NCI-H2107 treated with DMSO at 0.1 percent for 48 hours (cell line): ENCODE results near the gene CREBBP.

Experiments used
- DNase-seq: peaks from one replicate; lab custom pipeline; 2025; ENCODE audit not compliant: unreplicated experiment; lab: John Stamatoyannopoulos, UW

The CREBBP gene

DNA sequence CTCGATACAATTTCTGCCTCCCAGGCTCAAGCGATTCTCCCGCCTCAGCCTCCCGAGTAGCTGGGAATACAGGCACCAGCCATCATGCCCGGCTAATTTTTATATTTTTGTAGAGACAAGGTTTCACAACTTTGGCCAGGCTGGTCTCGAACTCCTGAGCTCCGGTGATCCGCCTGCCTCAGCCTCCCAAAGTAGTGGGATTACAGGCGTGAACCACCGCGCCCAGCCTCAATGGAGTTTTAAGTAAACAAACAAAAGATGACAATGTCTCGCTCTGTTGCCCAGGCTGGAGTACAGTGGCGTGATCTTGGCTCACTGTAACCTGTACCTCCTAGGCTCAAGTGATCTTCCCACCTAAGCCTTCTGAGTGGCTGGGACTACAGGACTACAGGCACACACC is 110.6 kb downstream of the CREBBP start:
- no peak for DNase-seq

DNA sequence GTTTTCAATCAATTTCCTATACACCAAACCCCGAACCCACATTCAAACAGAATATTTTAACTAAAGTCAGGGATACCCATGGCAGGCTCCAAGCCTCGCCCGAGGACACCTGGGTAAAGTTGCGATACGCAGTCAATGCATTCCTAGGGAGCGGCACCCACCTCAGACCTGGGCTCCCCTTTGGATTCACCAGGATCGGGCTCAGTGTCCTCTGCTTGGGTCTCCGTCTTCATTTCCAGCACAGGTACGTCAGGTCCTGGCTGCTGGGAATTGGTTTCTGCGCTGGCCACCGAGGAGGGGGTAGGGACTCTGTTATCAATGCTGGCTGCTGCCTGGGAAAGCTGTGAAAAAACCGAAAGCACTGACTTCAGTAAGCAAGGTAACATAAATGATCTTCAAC is 111.5 kb downstream of the CREBBP start:
- DNase-seq = no peak

DNA sequence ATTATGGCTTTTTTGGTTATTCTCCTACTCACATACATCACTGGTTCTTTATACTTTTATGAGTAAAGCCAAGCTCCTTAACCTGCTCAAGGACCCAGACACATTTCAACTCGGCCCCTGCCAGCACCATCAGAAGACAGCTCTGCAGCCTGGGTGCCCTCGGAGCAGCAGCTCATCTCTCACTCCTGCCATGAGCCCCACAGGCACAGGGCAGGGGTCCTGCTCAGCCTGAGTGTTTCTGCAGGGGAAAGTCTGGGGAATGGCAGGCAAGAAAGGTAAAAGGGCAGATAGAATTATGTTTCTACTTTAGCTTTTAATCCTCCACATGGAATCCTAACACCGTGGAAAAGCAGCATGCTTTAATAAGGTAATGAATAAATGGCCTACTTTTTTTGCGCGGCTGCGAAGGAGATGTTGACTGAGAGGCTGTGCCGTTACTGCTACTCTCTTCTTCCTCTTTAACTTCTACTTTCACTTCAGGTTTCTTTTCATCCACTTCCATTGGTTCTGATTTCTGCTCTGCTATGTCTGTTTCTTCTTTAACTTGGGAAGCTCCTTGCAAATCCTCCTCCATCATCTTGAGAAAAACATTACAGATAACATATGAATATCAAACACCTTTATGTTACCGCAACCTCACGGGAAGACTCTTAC is 113.1 kb downstream of the CREBBP start:
- DNase-seq = no peak

DNA sequence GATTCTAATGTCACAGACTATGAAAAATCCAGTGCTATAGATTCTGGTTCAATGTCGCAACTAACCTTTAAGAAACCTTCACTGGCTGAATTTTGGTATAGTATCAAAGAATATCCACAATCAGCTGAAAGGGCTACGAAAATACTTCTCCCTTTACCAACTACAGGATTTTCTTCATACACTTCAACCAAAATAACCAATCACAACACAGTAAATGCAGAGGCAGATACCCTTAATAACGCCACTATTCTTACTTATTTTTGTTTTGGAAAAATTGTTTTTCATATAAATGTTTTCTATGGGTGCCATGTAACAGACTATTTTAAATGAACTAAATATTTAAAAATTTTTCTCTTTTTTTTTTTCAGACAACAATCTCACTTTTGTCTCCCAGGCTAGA is 114.3 kb downstream of the CREBBP start:
- DNase-seq = no peak

DNA sequence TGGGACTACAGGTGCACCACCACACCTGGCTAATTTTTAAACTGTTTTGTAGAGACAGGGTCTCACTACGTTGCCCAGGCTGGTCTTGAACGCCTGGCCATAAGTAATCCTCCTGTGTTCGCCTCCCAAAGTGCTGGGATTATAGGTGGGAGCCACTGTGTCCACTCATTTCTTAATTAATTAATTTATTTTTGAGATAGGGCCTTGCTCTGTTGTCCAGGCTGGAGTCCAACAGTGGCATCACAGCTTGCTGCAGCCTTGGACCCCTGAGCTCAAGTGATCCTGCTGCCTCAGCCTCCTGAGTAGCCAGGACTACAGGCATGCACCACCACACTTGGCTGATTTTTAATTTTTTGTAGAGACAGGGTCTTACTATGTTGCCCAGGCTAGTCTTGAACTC is 116.1 kb downstream of the CREBBP start:
- DNase-seq = no peak

DNA sequence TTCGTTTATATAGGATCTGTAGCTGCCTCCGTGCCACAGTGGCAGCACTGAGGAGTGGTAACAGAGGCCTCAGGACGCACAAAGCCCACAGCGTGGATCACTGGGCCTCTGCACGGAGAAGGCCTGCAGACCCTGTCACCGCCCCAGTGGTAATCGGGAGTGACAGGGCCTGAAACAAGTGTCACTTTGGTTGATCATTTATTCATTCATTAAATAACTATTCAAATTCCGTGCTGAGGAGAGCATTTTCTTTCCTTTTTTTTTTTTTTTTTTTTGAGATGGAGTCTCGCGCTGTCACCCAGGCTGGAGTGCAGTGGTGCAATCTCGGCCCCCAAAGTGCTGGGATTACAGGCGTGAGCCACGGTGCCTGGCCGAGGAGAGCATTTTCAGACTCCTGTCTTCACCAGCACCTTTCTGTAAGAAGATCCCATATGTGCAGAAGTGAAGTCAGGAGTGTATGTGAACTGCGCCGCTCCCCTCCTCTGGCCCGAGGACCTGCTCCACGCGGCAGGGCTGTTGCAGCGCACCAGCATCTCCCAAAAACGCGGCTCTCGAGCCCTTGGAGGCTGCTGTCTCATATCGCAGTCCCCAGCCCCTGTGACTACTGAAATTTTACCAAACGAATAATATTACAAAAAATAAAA is 118.3 kb downstream of the CREBBP start:
- no peak for DNase-seq

DNA sequence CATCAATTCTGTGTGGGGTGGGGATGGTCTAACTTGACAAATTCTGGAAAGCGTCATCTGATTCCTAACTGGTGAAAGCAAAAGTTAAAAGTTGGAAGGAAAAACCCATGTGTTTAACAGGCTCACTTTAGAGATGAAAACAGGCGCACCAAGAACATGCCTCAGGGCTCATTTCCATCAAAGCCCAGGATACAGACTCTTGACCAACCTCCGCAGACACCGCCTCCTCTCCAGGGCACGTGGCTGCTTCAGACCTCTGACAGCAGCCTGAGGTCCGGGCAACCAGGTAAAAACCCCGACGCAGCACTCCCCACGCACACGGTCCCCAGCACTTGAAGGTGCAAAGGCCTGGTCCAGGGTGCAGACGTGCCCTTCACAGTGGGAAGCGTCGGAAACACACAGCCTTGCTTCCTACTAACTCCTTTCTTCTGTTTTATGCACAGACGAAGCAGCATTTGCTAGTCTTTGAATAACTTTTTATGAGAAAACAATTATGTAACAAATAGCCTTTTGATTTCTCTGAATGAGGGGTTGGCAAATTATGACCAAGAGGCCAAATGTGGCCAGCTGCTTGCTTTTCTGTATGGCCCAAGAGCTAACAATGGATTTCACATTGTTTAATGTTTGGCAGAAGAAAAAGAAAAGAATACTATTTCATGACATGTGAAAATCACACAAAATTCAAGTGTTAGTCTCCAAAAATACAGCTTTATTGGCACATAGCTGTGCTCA is 119.0 kb downstream of the CREBBP start:
- DNase-seq = no peak

DNA sequence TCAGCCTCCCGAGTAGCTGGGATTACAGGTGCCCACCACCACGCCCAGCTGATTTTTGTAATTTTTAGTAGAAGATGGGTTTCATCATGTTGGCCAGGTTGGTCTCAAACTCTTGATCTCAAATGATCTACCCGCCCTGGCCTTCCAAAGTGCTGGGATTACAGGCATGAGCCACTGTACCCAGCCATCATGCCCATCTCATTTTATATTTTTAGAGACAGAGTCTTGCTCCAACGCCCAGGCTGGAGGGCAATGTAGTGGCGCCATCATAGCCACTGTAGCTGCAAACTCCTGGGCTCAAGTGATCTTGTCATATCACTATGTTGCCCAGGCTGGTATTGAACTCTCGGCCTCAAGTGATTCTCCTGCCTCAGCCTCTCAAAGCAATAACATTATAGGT is 120.0 kb downstream of the CREBBP start:
- DNase-seq = no peak

DNA sequence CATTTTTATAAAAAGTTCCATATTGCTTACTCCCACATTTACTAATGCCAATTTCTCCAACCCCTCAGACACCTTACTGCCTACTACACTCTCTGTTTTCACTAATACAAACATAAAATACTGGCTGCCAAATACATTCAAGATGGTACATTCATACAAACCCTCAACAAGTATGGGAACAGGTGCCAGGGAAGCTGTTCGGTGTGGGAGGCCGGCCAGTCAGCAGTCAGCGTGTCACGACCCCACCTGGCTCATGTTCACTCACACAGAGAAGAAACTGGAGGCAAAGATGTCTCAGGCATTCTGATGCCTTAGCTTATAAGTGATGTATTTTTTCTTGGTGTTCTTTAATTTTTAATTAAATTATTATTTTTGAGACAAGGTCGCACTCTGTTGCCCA is 120.8 kb downstream of the CREBBP start:
- DNase-seq = no peak

DNA sequence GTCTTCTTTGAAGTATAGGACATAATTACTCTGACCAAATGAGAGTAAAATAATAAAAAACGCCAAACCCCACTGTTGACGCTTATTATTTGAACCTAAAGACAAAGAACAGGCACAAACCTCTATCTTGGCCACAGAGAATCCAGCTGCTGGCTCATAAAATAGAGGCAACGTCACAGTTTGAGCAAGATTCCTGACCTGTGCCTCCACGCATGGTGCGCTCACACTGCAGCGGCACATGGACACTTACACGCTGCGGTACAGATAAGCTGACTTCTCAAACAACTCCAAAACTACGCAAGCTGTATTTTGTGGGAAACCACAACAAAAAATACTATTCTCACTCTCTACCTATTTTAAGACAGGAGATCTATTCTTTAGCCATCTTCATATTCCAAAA is 124.4 kb downstream of the CREBBP start:
- DNase-seq = no peak

DNA sequence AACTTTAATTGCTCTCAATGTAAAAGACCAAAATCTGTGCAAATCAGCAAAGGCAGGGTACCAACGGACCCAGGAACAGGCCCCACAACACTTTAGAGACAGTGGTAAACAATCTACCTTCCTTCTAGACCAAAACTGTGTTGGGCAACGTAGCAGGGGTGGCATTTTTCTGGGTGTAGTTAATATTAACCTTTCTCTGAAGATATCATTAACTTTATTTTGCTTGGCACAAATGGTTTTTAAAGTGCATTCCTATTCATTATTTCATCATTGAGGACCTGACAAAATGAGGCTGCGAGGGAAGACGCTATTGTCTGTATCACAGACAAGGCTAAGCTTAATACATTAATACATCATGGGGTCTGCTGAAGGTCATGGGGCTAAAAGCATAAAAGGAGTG is 125.3 kb downstream of the CREBBP start:
- DNase-seq = no peak

DNA sequence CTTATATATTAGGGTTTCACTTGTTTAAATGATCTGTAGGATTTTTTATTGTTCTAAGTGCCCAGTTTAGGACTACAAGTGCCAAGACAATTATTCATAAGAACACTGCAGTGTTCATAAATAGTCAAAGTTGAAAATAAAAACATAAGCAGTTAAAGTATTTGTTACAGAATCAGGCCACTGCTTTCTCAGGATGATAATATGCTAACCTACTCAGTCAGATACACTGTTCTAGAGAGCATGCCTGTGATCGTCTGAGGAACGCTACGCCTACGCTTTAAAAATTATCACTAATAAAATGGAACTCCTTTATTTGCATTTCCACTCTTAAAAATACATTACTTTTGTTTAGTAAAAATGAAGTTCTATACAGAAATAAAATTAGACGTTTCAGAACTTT is 125.7 kb downstream of the CREBBP start:
- DNase-seq = no peak

DNA sequence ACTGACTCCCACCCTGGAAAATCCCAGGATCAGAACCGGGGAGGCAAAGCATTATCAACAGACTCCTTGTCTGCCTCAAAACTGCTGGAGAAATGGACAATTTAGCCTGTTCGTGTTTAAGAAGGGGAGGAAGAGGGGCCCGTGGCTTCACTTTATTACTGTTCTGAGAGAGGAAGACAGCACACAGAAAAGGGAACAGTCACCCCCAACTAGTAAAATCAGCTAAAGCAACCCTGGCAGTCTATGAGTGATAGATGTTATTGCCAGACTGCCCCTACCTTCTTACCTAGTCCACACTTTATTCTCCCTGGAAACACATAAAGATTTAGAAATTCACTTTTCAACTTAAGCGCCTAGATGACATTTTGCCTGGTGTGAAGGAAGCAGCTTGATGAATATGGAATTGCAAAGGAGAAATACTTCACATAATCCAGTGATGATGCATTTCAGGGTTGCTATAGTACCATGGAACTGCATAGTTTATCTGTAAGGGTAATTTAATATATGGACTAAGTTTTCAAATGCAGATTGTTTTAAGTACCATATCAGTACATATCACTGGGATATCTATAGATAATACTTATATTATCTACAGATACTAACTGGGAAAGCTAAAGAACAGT is 126.3 kb downstream of the CREBBP start:
- no peak for DNase-seq

DNA sequence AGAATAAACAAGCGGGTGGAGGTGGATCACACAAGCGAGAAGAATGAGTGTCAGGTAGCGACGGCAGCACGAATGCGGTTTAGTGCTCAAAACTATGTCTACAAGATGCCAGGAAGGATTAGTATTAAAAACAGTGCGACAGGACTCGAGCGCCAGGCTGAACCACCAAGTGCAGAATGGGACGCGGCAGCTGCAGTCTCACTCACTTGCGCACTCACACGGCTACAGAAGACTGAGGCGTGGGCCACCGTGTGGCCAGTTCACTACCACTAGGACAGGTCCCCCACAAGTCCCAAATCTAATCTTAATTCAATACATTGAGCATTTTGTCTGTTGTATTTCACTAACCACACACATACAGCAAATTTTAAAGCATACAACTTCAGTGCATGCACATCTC is 127.5 kb downstream of the CREBBP start:
- DNase-seq = no peak

DNA sequence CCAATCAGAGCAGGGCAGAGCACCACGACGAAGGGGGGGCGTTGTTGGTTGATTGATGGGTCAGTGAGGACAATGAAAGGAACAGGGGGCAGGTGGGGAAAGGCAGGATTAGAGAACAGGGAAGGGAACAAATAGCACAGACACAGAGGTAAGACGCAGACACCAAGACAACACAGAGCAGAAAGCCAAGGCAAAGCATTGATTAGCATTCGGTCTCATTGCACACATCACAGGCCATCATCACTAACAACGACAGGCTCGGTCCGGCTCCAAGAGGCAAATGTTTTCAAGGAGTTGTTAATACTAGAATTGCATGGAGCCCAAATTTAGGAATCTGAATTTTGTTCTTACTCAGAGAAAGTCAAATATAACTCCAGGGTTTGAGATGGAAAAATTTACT is 128.6 kb downstream of the CREBBP start:
- DNase-seq = no peak

DNA sequence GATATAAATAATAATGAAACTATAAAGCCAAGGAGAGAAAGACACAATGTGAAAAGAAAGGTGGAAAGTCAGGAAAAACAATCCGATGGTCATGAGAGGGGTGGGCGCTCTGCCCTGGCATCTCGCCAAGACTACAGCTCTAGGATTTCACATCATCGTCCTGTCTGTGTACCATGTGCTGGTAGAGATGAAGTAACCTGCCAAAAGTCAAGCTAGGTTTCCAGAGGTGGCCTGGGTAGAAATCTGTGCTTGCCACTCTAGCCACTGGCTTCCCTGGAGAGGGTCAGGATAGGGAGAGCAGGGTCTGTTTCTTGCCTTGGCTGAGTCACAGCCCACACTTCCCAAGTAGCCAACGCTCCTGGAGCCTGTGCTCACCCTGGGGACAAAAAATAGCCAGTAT is 132.2 kb downstream of the CREBBP start:
- no peak for DNase-seq

DNA sequence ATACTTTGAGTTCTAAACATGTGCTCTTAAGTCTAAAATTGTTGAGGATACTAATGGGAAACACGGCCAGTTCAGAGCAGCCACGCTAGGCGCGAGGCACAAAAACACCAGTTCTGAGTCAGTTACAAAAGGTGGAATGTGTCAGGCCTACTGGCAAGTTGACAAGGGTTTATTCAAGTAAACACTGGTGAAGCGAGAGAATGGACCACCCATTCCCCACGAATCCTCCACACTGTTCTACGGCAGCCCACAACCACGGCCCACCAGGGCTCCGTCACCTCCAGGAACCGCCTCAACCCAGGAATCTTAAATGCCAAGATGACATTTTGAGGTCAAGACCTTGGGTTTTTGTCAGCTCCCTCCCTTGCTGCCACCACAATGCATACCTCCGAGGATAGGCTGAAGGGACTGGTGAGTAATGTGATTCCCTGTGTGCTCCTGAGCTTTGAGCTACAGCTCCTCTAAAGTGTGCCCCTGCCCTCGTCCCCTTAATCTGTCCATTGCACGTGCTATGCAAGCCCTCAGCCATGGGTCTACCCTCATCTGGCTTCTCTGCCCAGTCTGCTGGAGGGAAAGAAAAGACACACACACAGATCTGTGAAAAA is 134.7 kb downstream of the CREBBP start:
- no peak for DNase-seq

DNA sequence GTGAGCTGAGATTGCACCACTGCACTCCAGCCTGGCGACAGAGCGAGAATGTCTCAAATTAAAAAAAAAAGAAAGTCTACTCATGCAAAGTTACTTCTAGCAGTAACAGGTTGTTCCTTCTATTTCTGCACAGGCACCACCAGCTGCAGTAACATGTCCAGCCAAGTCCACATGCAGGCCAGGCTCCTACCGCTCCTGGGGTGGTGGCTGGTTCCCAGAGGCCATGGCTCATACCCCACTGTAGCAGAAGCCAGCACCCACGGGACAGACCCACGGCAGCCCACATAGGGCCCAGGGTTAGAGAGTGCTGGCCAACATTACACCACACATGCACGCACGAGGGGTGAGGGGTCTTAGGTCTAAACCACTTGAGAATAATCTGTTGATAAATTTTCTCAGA is 136.5 kb downstream of the CREBBP start:
- no peak for DNase-seq

DNA sequence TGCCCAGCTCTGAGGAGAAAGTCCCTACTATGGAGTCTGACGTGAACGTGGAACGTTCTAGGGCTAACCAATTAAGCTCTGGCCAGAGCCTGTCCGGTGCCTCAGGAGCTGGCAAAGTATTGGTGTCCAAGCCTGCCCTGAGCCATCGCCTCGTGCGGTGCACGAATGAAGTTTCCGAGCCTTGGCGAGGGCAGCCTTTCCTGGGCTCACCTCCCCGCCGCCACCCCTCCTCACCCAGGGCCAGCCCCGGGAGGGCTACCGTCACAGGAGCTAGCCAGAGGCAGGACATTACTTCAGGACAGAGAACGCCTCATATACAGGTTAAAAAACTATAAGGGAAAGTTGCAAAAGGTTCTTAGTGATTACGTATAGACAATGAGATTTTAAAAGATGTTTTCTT is 139.6 kb downstream of the CREBBP start:
- DNase-seq = no peak

DNA sequence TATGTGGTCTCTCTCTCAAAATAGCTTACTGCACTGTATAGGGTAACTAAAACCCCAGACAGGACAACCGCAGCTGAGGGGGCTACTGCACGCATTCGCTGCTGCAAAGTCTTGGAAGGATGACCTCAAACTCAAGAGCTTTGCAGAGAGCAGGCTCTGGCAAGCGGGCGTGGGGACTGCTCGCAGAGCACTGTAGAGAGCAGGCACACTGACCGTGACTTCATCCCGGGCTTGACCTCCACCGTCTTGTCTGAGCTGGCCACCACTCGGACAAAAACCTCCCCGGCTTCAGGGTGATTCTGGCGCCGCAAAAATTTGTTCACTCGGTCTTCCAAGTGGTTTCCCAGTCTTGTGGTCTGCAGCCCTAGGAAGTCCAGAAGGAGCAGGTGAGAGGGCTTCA is 140.3 kb downstream of the CREBBP start:
- DNase-seq = no peak

DNA sequence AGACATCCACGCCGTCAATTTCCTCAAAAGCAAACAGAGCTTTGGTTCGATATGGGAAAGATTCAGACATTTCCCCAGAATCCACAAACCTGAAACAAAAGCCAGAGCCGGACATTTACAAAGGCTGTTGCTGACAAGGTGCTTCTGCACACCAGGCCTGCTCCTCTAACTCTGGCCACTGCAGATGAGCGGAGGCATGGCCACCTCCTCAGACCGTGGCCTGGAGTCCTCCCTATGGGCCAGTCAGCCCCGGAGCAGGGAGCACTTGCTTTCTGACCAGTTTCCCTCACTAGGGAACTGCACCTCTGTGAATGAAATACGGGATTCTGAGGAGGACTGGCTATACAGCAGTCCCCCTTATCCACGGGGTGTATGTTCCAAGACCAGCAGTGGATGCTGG is 140.9 kb downstream of the CREBBP start:
- DNase-seq = no peak

DNA sequence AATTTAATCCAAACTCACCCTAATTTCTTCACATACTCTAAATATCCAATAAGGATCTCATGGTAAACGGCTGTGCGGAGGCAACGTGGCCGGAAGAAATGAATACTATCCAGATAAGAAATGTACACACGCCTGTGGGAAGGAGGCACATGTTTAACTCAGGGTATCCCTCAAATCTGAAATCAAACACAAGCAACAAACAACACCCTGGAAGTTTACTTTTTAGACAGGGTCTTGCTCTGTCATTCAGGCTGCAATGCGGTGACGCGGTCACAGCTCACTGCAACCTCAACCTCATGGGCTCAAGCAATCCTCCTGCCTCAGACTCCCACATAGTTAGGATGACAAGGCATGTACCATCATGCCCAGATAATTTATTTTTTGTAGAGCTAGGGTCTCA is 142.0 kb downstream of the CREBBP start:
- DNase-seq = no peak
